ENCODE results near the gene PIP4K2A.

PIP4K2A gene

GRCh38 chr10:22589851-22590514, 124.4 kb downstream of the PIP4K2A start:
- no peak for DNase-seq

GRCh38 chr10:22588462-22588861, 125.9 kb downstream of the PIP4K2A start:
- no peak for DNase-seq

GRCh38 chr10:22583683-22584082, 130.7 kb downstream of the PIP4K2A start:
- DNase-seq = no peak

- DNase-seq = no peak
Measured at GRCh38 chr10:22581461-22581860, 132.9 kb downstream of the PIP4K2A start.

GRCh38 chr10:22580711-22581110, 133.7 kb downstream of the PIP4K2A start:
- DNase-seq = no peak

GRCh38 chr10:22579826-22580225, 134.6 kb downstream of the PIP4K2A start:
- DNase-seq = no peak

- no peak for DNase-seq
Measured at GRCh38 chr10:22573820-22574569, 140.4 kb downstream of the PIP4K2A start.

GRCh38 chr10:22570733-22571430, 143.5 kb downstream of the PIP4K2A start:
- DNase-seq = no peak

- DNase-seq = no peak
Measured at GRCh38 chr10:22570234-22570633, 144.1 kb downstream of the PIP4K2A start.

GRCh38 chr10:22568928-22569327, 145.4 kb downstream of the PIP4K2A start:
- DNase-seq = no peak

GRCh38 chr10:22564060-22564459, 150.3 kb downstream of the PIP4K2A start:
- DNase-seq = no peak

- DNase-seq = no peak
Measured at GRCh38 chr10:22561909-22562308, 152.5 kb downstream of the PIP4K2A start.

GRCh38 chr10:22560913-22561239, 153.5 kb downstream of the PIP4K2A start:
- no peak for DNase-seq

- DNase-seq = no peak
Measured at GRCh38 chr10:22560096-22560912, 154.1 kb downstream of the PIP4K2A start.

- DNase-seq = no peak
Measured at GRCh38 chr10:22557321-22557720, 157.1 kb downstream of the PIP4K2A start.

GRCh38 chr10:22556774-22557173, 157.6 kb downstream of the PIP4K2A start:
- DNase-seq = no peak

GRCh38 chr10:22554461-22555182, 159.8 kb downstream of the PIP4K2A start:
- DNase-seq = no peak

- DNase-seq = no peak
Measured at GRCh38 chr10:22553452-22553995, 160.9 kb downstream of the PIP4K2A start.

GRCh38 chr10:22552888-22553378, 161.4 kb downstream of the PIP4K2A start:
- DNase-seq = no peak

- no peak for DNase-seq
Measured at GRCh38 chr10:22551681-22552365, 162.6 kb downstream of the PIP4K2A start.

- DNase-seq = no peak
Measured at GRCh38 chr10:22550732-22551131, 163.6 kb downstream of the PIP4K2A start.

All from DMS153 (cell line).